Trophoblast cell (in vitro differentiated cells and primary cell): ENCODE measurements around the gene TAC4.

Experiments used
- DNase-seq, 2 donors: peaks; one replicate each; pipeline ENCODE4 v3.0.0-alpha.2; 2016
- H2AFZ ChIP-seq: 2 replicates; pipeline ENCODE4 v1.6.1; 2013; ENCODE audit warnings: low read length, moderate library complexity, mild to moderate bottlenecking; ENCODE audit not compliant: insufficient read depth, poor library complexity
- H2AK5ac ChIP-seq: 2 replicates; pipeline ENCODE4 v1.6.1; 2013; ENCODE audit warnings: mild to moderate bottlenecking, low read length
- H2BK120ac ChIP-seq: 2 replicates; pipeline ENCODE4 v1.6.1; 2013; ENCODE audit warnings: low read length, mild to moderate bottlenecking, moderate library complexity; ENCODE audit not compliant: insufficient read depth, poor library complexity
- H2BK12ac ChIP-seq: 2 replicates; pipeline ENCODE4 v1.6.1; 2013; ENCODE audit warnings: mild to moderate bottlenecking, low read length, moderate library complexity
- H2BK5ac ChIP-seq: 2 replicates; pipeline ENCODE4 v1.6.1; 2013; ENCODE audit warnings: low read length, low read depth, moderate library complexity, mild to moderate bottlenecking; ENCODE audit not compliant: poor library complexity
- H3K14ac ChIP-seq: 2 replicates; pipeline ENCODE4 v1.6.1; 2013; ENCODE audit warnings: mild to moderate bottlenecking, low read length
- H3K18ac ChIP-seq: 2 replicates; pipeline ENCODE4 v1.6.1; 2013; ENCODE audit warnings: mild to moderate bottlenecking, low read length
- H3K23ac ChIP-seq: 2 replicates; pipeline ENCODE4 v1.6.1; 2013; ENCODE audit warnings: low read length
- H3K27ac ChIP-seq: 2 replicates; pipeline ENCODE4 v1.5.1; 2013; ENCODE audit warnings: low read depth, mild to moderate bottlenecking, inconsistent platforms, low read length, moderate library complexity
- H3K27me3 ChIP-seq: 2 replicates; pipeline ENCODE4 v1.6.1; 2013; ENCODE audit warnings: inconsistent platforms, mild to moderate bottlenecking, low read length, moderate library complexity; ENCODE audit not compliant: insufficient read depth
- H3K36me3 ChIP-seq, 2 experiments: 1 replicate in 1 of 2; 2 replicates in 1 of 2; pipeline ENCODE4 v1.6.1; 2013; ENCODE audit warnings: low read length in 2 of 2, mild to moderate bottlenecking in 2 of 2, moderate library complexity in 1 of 2; ENCODE audit not compliant: insufficient read depth in 2 of 2, control insufficient read depth in 1 of 2
- H3K4ac ChIP-seq: 2 replicates; pipeline ENCODE4 v1.6.1; 2013; ENCODE audit warnings: low read depth, mild to moderate bottlenecking, low read length, moderate library complexity
- H3K4me1 ChIP-seq, 2 experiments: 1 replicate in 1 of 2; 2 replicates in 1 of 2; pipeline ENCODE4 v1.6.1; 2013; ENCODE audit warnings: low read length in 2 of 2, mild to moderate bottlenecking in 2 of 2, moderate library complexity in 1 of 2; ENCODE audit not compliant: insufficient read depth in 2 of 2, control insufficient read depth in 1 of 2
- H3K4me2 ChIP-seq: 2 replicates; pipeline ENCODE4 v1.6.1; 2013; ENCODE audit warnings: inconsistent platforms, mild to moderate bottlenecking, low read length, moderate library complexity
- H3K4me3 ChIP-seq: 2 replicates; pipeline ENCODE4 v1.5.1; 2013; ENCODE audit warnings: mild to moderate bottlenecking, low read depth, low read length, inconsistent platforms
- H3K79me1 ChIP-seq: one replicate; pipeline ENCODE4 v1.6.1; 2013; ENCODE audit warnings: low read length
- H3K79me2 ChIP-seq: 2 replicates; pipeline ENCODE4 v1.6.1; 2013; ENCODE audit warnings: low read length, mild to moderate bottlenecking; ENCODE audit not compliant: control insufficient read depth, insufficient read depth, poor library complexity
- H3K9ac ChIP-seq: 2 replicates; pipeline ENCODE4 v1.6.1; 2013; ENCODE audit warnings: mild to moderate bottlenecking, low read length
- H3K9me3 ChIP-seq: 2 replicates; pipeline ENCODE4 v1.6.1; 2013; ENCODE audit warnings: low read depth, mild to moderate bottlenecking, control low read depth, inconsistent platforms, low read length; ENCODE audit not compliant: insufficient read depth
- H4K12ac ChIP-seq: 2 replicates; pipeline ENCODE4 v1.6.1; 2013; ENCODE audit warnings: low read depth, mild to moderate bottlenecking, low read length, moderate library complexity
- H4K8ac ChIP-seq: 2 replicates; pipeline ENCODE4 v1.6.1; 2013; ENCODE audit warnings: low read depth, mild to moderate bottlenecking, low read length, moderate library complexity
- H4K91ac ChIP-seq: one replicate; pipeline ENCODE4 v1.6.1; 2013; ENCODE audit warnings: low read depth, mild to moderate bottlenecking, low read length, moderate library complexity
- WGBS: extraction: QIAGEN DNeasy Blood & Tissue Kit; methylation state at CpG from one replicate; pipeline ENCODE4 v1.1.7; 2013; ENCODE audit warnings: missing lambda C conversion rate; ENCODE audit not compliant: insufficient read length, insufficient coverage; ENCODE audit errors: extremely low coverage; 5-methylcytosine and 5-hydroxymethylcytosine counted together

Gene TAC4

GRCh38 chr17:49815761-49816281, 32.0 kb downstream of the TAC4 start:
- DNase-seq = no peak

GRCh38 chr17:49814781-49815529, 32.9 kb downstream of the TAC4 start:
- H3K27me3 ChIP-seq = no peaks in the 10 kb centered on the region
- no peaks in the 10 kb centered on the region for H3K79me2 ChIP-seq
- H3K27ac ChIP-seq = peak overlapping the region; percentile 64
- no peak overlapping the region for H4K91ac ChIP-seq
- no peak overlapping the region for H3K4ac ChIP-seq
- H3K4me2 ChIP-seq = no peak overlapping the region
- no peaks in the 10 kb centered on the region for H3K9me3 ChIP-seq
- no peak overlapping the region for H4K8ac ChIP-seq
- no peaks in the 10 kb centered on the region for H3K79me1 ChIP-seq
- H3K9ac ChIP-seq = no peak overlapping the region
- H2AFZ ChIP-seq = no peak overlapping the region
- peaks cover 3 to 4% of the 10 kb centered on the region in 2 experiments for H3K4me1 ChIP-seq
- H2BK120ac ChIP-seq = no peak overlapping the region
- H3K4me3 ChIP-seq = no peak overlapping the region
- H3K23ac ChIP-seq = no peak overlapping the region
- WGBS = no CpG with 5 or more reads among the region's 4 CpGs
- H2BK12ac ChIP-seq = no peak overlapping the region
- DNase-seq = no peak
- H3K14ac ChIP-seq = no peak overlapping the region
- H2BK5ac ChIP-seq = no peak overlapping the region
- no peak overlapping the region for H3K18ac ChIP-seq
- no peak overlapping the region for H2AK5ac ChIP-seq
- H4K12ac ChIP-seq = no peak overlapping the region
- H3K36me3 ChIP-seq = peaks cover 21 to 22% of the 10 kb centered on the region in 2 experiments

More at GRCh38 chr17:49815761-49816281, 32.0 kb downstream of the TAC4 start:
- Histone ChIP-seq H3K27ac (peak overlapping the region; percentile 64), H2BK5ac (no peak overlapping the region), H3K14ac (no peak overlapping the region), H3K9me3 (no peaks in the 10 kb centered on the region), H3K4ac (no peak overlapping the region), H3K9ac (no peak overlapping the region), H4K8ac (no peak overlapping the region), H3K4me1 (peaks cover 4 to 5% of the 10 kb centered on the region in 2 experiments), H2BK120ac (no peak overlapping the region), H4K91ac (no peak overlapping the region), H3K79me1 (no peaks in the 10 kb centered on the region), H2BK12ac (no peak overlapping the region), H3K18ac (no peak overlapping the region), H3K36me3 (peaks cover 19 to 21% of the 10 kb centered on the region in 2 experiments), H3K4me2 (peak overlapping the region; percentile 45), H2AK5ac (no peak overlapping the region), H3K79me2 (no peaks in the 10 kb centered on the region), H3K23ac (no peak overlapping the region), H3K27me3 (no peaks in the 10 kb centered on the region), H3K4me3 (no peak overlapping the region), H4K12ac (no peak overlapping the region), H2AFZ (no peak overlapping the region)
- no CpG with 5 or more reads among the region's 9 CpGs for WGBS

DNA sequence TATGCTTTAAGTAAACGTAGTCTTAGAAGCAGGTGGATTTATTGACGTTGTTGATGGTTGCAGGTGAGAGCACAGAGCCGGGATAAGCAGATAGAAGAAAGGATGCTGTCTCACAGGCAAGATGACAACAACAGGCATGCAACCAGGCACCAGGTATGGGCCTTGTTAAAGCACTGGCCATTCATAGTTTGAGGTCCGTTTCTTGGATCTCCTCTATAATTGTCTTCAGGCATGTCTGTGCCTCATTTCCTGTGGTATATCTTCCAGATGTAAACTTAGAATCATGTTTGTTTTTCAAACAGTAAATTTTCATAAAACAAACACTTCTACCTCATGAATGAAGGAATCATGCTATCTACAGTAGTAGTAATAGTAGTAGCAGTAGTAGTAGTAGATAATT, 38.8 kb downstream of the TAC4 start:
- Histone ChIP-seq H3K14ac (no peak overlapping the region), H3K4me2 (no peak overlapping the region), H2AFZ (no peak overlapping the region), H3K27me3 (no peaks in the 10 kb centered on the region), H3K27ac (no peak overlapping the region), H2BK120ac (no peak overlapping the region), H3K4me3 (no peak overlapping the region), H3K36me3 (peaks cover 19 to 26% of the 10 kb centered on the region in 2 experiments), H3K79me1 (no peaks in the 10 kb centered on the region), H3K4me1 (no peaks in the 10 kb centered on the region), H3K18ac (no peak overlapping the region), H4K8ac (no peak overlapping the region), H2BK5ac (no peak overlapping the region), H3K9ac (no peak overlapping the region), H3K79me2 (no peaks in the 10 kb centered on the region), H3K4ac (no peak overlapping the region), H4K12ac (no peak overlapping the region), H4K91ac (no peak overlapping the region), H3K9me3 (no peaks in the 10 kb centered on the region), H3K23ac (no peak overlapping the region), H2AK5ac (no peak overlapping the region), H2BK12ac (no peak overlapping the region)
- no peak for DNase-seq
- no CpG with 5 or more reads among the region's 4 CpGs for WGBS

DNA sequence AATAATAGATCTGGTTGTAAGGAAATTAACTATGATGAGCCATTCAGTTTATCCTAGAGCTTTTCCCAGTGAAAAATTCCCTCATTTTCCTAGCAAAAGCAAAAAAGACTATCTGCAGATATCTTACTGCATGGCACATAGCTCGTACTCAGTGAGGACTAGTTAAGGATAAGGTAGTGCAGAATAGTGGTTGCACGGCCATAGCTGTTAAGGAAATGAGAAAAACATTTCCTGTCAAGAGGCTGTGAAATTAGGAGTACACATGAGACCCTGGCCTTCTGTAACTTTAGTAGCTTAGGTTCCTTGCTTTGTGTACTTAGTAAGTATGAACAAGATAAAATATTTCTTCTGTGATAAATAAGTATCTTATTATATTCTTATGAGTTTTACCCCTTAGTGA, 49.1 kb downstream of the TAC4 start:
- Histone ChIP-seq H3K9ac (no peak overlapping the region), H3K9me3 (no peaks in the 10 kb centered on the region), H3K23ac (no peak overlapping the region), H3K18ac (no peak overlapping the region), H3K14ac (no peak overlapping the region), H2BK5ac (no peak overlapping the region), H2AFZ (no peak overlapping the region), H3K27me3 (no peaks in the 10 kb centered on the region), H3K4ac (no peak overlapping the region), H3K79me1 (no peaks in the 10 kb centered on the region), H3K27ac (no peak overlapping the region), H2BK120ac (no peak overlapping the region), H3K4me2 (no peak overlapping the region), H2AK5ac (no peak overlapping the region), H3K4me1 (peaks cover 2 to 3% of the 10 kb centered on the region in 2 experiments), H3K36me3 (peaks cover 20 to 30% of the 10 kb centered on the region in 2 experiments), H4K91ac (no peak overlapping the region), H3K79me2 (no peaks in the 10 kb centered on the region), H4K12ac (no peak overlapping the region), H2BK12ac (no peak overlapping the region), H3K4me3 (no peak overlapping the region), H4K8ac (no peak overlapping the region)
- WGBS = no CpG with 5 or more reads among the region's 2 CpGs
- DNase-seq = no peak
